Measurements from ENCODE around the gene BDH1. TPM values are rescaled to one million over a fixed set of nuclear protein-coding genes. Genes with fewer than 3 reads are reported as not detected.
A peak's percentile ranks its signal among the peaks of the same experiment; 100 is the strongest.
"Not testable (repeated sequence)": the region's sequence is repeated elsewhere in the genome, so short reads cannot be mapped to it uniquely, and the experiment has no call there.

The BDH1 gene
- total RNA-seq, 1 experiment from 2014 or later, result 71.2 TPM

DNA sequence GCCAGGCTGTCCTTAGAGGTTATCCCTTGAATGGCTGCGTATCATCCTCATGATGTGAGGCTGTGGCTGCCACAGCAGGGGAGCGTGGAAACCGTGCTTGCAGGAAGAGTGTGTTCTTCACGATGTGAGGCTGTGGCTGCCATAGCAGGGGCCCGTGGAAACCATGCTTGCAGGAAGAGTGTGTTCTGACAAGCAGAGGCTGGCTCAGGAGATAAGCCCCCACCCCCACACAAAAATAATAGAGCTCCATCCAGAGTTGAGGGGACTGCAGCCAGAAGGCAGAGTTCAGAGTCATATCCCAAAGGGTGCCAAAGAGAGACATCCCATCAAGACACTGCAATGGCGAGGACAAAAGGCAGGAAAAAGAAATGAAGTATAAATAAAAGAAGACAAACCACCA, 22.6 kb upstream of the BDH1 start:
- DNase-seq (ENCODE audit: low spot score), result no peak

DNA sequence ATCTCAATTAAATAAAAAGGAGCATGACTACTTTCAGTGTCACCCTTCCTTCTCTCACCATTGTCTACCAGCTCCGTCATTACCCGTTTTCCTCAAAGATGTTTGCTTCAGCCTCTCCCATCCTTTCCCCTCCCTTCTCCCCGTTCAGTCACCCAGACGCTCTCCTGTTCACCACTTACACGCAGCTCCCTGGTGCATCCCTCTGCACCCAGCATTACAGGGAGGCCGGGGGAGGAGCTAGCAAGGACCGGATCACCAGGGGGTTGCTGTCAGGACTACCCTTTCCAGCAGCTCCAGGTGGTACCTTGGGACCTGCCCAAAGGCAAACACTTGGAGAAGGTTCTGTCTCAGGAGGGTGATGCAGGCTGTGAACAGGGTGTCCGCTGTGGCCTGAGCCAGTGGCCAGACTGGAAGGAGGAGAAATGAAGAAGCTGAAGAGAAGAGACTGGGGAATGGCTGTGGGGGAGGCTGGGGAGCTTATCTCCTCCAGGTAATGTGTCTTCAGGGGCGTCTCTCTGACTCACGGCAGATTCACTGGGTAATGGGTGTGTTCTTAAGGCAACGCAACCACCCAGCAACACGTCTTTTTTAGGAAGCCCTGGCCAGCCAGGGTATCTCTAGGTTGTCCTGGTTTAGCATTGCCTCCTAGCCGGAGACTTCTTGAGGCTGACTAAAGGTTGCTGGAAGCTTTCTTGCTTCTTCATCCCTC, 21.8 kb upstream of the BDH1 start:
- DNase-seq (ENCODE audit: low spot score), result no peak

DNA sequence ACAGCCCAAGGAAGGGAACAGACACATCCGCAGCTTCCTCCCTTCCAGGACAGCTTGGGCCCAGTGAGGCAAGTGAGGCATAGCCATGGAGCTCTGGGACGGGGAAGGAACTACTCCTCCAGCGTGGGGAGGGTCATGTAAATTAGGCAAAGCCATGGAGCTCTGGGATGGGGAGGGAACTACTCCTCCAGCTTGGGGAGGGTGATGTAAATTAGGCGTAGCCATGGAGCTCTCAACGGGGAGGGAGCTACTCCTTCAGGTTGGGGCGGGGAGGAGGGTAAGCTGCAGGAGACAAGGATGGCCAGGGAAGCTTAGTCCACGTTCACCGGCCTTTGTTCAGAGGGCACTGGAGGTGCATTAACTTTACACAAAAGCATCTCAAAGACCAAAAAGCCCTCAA, 21.1 kb upstream of the BDH1 start:
- DNase-seq (ENCODE audit: low spot score), result no peak

DNA sequence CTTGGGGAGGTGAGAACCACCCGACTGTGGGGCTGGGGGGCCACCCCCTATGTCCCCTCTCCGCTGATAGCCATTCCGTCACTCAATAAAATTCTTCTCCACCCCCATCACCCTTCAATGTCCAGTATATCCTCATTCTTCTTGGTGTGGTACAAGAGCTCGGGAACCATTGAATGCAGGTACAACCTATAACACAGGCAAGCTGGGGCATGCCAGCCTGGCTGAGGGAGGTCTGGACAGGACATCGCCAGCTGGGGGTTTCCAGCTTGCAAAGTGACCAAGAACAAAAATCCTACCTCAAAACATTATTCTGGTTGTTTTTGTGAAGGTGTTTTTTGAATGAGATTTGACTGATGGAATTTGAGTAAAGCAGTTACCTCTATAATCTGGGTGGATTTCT, 19.6 kb upstream of the BDH1 start:
- DNase-seq (ENCODE audit: low spot score), result no peak

DNA sequence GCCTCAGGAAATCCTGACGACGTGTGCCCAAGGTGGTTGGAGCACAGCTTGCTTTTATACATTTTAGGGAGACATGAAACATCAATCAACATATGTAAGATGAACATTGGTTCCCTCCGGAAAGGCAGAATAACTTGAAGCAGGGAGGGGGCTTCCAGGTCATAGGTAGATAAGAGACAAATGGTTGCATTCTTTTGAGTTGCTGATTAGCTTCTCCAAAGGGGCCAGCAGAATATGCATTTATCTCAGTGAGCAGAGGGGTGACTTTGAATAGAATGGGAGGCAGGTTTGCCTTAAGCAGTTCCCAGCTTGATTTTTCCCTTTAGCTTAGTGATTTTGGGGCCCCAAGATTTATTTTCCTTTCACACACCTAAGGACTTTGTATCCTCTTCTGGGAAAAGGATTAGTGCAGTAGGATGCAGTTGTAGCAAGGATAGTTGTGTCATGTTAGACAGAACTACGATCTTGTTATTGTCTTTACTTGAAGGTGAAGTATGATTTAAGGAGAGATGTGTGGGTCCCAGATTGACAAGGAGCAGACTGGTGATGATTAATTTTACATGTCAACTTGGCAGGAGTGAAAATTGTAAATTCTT, 18.7 kb upstream of the BDH1 start:
- DNase-seq (ENCODE audit: low spot score), result not testable (repeated sequence)

DNA sequence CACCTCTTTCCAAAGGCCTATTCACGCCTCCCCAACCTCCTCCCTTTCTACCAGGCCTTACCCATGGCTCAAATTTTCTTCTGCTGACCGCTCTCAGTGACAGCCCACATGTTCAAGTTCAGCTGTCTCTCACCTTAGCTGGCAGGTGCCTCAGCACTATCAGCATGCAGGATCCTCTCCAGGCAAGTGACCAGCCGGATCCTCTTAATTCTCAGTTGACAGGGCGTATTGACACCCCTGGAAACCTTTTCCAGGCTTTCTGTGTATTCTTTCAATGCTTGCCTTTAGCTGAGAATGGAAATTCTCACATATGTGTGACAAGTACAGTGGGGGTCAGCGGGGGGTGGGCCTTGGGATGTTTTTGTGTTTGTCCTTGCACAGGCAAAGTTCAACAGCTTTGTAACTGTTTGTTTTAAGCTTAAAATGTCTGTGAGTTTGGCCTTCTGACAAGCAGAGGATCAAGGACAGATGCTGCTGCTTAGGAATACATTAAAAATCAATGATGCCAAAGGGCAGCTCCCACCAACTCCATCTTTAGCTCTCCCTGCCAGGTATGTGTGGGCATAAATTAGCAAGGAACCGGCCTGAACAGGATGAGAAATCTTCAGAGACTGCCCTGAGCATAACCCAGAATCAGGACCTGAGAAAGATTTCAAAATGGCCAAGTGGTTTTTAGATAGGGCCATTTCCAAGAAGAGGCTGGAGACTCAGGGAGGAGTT, 17.4 kb upstream of the BDH1 start:
- DNase-seq (ENCODE audit: low spot score), result no peak

DNA sequence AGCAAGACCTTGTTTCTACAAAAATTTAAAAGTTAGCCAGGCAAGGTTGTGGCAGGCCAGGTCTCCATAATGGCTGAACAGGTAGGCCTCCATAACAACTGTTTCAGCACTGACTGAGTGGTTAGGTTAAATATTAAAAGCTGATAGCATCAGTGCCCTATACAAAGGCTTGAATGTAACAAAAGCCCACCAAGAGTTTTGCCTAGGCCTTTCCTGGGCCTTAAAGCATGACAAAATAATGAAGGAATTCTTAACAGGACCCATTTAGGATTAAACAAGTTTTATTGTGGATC, 16.1 kb upstream of the BDH1 start:
- DNase-seq (ENCODE audit: low spot score), result not testable (repeated sequence)

DNA sequence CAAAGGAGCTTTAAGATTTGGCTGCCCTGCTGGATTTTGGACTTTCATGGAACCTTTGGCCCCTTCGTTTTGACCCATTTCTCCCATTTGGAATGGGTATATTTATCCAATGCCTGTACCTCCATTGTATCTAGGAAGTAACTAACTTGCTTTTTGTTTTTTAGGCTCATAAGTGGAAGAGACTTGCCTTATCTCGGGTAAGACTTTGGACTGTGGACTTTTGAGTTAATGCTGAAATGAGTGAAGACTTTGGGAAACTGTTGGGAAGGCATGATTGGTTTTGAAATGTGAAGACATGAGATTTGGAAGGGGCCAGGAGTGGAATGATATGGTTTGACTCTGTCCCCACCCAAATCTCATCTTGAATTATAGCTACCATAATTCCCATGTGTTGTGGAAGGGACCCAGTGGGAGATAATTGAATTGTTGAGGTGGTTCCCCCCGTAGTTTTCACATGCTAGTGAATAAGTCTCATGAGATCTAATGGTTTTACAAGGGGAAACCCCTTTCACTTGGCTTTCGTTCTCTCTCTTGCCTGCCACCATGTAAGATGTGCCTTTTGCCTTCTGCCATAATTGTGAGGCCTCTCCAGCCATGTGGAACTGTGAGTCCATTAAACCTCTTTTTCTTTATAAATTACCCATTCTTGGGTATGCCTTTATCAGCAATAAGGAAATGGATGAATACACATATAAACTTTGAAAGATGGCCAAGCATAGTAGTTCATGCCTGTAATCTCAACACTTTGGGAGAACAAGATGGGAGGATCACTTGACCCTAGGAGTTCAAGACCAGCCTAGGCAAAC, 15.5 kb upstream of the BDH1 start:
- not testable (repeated sequence) for DNase-seq (ENCODE audit: low spot score)

DNA sequence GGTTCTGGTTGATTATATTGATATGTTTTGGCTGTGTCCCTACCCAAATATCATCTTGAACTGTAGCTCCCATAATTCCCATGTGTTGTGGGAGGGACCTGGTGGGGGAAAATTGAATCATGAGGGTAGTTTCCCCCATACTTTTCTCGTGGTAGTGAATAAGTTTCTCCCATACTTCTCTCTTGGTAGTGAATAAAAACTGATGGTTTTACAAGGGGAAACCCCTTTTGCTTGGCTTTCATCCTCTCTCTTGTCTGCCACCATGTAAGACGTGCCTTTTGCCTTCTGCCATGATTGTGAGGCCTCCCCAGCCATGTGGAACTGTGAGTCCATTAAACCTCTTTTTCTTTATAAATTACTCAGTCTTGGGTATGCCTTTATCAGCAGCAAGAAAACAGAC, 13.7 kb upstream of the BDH1 start:
- DNase-seq (ENCODE audit: low spot score), result not testable (repeated sequence)

DNA sequence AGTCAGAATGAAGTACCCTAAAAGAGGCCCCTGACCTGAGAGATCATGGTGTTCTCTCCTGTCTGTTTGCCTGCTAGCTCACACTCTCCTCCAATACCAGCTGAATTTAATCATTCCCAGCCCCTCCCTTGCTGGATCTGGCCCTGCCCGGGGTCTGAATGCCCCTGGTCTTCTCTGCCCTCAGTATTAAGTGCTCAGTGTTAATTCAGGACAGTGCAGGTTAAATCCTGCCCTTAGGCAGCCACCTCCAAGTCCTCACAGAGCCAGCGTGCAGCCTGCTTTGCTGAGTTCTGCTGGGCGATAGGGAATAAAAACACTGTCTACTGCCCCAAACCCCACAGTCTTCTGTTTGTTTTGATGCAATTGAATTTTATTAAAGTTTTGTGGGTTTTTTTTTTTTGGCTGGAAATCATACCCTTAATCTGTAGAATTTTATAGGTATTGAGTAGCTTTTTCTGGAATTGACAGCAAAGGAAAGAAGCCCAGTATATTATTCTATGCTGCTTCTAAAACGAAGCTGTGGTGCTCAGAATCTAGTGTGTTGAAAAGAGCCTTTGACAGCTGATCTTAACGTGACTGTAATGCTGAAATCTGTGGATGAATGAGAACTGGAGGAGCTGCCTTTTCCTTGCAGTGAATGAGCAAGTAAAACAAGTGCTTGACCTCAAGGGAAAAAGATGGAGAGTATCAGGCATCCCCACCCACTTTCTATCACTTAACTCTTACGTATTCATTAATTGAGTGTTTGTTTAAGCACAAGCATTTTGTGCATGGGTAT, 12.3 kb upstream of the BDH1 start:
- DNase-seq (ENCODE audit: low spot score), result no peak

DNA sequence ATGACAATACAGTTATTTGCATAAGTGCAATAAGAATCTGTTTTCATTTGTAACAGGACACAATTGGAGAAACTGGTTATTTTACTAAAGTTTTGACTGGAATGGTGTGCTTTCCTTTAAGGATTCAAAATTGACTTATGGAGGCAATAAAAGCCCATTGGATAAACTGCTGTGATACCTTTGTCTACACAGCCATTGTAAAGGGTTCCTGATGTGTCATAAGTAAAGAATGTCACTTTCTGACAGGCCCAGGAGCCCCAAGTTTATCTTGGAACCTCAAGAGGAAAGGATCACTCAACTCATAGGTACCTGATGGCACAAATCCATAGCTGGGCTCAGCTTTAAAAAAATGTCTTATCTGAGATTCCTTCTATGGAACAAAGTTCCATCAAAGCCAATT, 10.4 kb upstream of the BDH1 start:
- peak; percentile 64 for DNase-seq (ENCODE audit: low spot score)

DNA sequence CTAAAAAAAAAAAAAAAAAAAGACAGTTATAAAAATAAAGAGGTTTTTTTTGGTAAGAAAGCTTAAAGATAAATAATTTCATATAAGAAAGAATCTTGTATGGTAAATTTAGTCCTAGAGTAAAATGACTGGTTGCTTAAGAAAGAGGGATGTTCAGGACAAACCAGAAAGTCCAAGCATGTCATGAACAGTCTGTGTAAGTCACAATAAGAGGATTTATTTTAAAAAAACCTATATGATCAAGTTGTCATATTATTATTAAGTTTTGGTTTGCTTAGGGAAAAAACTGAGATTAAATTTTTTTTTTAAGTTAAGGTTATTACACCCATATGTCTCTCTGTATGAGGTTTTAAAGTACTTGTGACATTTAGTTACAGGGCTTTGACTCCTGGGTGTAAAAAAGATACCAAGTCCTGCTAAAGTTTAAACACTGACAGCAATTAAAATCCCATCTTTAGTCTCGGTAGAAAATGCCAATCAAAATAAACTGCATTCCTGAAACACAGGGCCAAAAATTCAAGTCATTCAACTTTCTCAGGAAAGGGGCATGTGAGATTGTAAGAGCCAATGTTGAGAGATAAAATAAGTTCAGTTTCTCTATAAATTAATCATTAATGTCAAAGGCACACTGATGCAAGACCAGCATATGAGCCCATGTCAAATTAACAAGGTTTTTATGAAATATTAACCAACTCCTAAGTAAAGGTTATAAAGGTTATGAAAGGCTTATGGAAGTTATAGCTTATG, 8.5 kb upstream of the BDH1 start:
- DNase-seq (ENCODE audit: low spot score), result peak; percentile 13

DNA sequence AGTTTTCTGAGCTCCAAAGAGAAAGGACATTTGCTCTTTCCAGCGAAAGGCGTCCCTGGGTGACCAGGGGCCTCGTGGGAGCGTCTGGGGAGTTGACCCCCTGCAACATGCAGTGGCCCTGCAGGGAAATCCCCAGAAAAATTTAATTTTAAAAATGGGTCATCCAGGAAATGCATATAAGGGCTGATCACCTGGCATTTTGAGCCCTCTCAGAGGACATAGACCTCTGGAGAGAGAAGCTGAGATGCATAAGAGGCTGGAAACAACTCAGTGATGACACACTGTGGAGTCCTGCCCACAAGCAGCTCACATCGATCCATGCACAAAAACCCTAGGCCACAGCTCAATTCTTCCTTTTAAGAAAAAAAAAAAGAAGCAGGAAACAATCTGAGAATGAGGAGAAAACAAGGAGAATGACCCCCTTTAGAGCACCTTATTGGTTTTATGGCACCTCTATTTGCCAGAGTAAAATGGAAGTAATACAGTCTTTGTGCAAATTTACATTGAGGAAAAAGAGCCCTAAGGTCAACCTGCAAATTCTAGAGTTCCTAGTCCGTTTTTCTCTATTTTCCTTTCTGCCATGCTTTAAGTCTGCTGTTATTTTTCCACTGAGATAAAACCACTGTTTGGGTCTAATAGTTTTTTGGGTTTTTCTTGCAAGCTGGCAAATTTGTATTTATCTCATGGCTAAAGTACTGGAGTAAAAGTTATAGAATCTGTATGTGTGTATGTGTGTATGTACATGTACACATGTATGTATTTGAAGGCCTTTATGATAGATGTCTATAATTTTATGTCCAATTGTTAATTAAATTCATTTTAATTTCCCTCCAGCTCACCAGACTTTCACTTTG, 6.9 kb upstream of the BDH1 start:
- no peak for DNase-seq (ENCODE audit: low spot score)

DNA sequence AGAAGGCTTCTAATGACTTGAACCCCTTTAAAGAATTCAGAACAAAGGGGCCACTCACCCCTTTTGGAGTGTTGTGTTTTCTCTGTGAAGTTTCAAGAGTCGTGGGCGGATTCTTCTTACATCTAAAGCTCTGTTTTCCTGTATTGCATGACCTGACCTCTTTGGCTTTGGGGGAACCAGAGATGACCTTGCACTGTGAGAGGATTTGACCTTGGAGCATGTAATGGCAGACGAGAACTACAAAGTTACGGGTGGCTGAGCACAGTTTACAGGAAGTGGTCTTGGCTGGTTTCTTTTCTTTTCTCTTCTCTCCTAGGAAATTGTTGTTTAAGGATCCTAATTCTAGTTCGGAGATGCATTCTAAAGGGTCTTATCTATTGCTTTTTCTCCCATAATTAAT, 6.2 kb upstream of the BDH1 start:
- DNase-seq (ENCODE audit: low spot score), result no peak

DNA sequence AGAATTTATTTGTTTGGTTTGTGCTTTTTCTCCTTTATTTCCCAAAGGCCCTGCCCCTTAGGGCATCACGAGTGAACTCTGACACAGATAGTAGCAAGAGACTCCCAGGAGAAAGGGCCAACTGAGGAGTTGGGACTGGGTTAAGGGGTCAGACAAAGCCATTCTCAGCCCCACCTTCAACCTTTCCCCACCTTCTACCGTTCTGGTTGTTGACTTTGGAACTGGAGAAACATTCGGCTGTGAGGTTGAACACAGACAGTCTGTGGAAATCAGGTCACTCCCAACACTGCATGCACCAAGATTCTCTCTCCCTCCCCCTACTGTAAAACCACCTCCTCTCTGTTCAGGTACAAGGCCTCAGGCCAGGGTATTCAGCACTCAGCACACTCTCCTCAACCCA, 3.9 kb upstream of the BDH1 start:
- peak; percentile 38 for DNase-seq (ENCODE audit: low spot score)

DNA sequence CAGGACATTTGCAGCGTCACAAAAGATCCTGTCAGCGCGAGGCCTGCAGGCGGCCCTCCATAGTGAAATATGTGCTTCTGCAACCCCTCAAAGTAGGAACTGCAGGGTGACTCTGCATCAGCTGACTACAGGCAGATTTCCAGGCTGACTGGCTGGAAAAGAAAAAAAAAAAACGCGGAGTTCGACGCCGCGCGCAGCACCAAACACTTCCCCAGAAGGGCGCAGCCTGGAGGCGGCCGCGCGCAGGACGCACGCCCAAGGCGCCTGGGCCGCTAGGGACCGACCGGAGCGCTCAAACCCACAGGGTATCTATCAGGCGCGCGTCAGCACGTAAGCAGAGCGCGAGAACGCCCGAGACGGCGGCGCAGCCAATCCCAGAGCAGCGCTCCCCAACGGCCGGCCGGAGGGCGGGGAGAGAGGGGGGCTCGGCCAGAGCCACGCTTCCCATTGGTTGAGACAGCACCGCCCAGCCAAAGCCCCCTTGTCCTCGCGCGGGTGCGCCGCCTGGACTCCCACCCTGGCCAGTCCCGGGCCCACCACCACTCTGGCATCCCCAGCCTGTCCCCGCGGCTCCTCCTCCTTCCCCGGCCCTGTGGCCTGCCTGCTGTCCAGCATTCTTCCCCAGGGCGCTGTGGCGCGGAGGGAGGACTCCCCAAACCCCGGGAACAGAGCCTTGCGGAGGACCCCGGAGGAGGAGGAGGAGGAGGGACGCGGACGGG, 1.0 kb downstream of the BDH1 start:
- DNase-seq (ENCODE audit: low spot score), result peak; percentile 97

DNA sequence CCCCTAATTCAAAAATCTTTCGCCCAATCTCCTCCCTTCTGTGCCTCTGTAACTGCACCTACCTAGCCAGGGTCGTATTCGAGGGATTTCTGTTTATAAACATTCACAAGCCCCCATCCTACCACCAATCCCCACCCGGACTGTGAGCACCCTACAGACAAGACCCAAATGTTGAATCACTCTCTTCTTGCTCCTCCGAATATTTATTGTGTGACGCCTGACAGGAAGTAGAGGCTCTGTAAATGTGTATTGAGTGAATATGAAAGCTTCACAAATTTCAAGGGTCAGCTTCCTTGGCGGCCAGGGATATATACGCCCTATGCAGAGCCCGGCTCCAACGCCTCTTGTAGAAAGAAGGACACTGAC, 1.6 kb downstream of the BDH1 start:
- no peak for DNase-seq (ENCODE audit: low spot score)

DNA sequence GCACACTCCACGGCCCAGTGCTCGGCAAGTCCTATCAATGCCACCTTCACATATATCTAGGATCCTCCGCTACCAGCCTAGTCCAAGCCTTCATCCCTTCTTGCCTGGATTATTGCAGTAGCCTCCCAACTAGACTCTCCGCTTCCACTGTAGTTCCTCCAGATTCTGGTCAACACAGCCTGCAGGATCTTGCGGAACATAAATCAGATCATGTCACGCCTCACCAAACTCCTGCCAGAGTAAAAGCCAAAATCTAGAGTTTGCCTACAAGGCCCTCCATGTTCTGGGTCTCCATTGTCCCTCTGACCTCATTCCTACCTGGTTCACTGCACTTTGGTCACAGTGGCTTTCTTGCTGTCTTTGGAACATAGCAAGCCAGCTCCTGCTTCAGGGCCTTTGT, 3.6 kb downstream of the BDH1 start:
- DNase-seq (ENCODE audit: low spot score), result no peak

DNA sequence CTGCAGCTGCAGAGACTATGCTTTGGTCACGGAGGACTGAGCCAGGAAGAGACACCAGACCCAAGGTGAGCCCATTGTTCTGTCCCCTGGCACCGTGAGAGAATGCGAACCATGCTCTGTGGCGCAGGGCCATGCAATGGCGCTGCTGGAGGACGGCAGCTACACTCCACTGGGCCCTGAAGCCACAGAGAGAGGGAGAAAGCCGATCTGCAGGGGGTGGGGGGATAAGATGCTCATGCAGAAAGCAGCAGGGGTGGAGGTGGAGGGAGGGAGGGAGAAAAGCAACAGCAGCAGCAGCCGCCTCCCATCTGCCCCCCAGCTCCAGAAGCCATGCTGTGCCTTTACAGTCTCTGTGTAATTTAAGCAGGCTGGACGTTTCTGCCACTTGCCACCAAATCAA, 5.3 kb downstream of the BDH1 start:
- no peak for DNase-seq (ENCODE audit: low spot score)
